PC-9 (cell line): ENCODE data around the gene GZMM. TPM values are rescaled to one million over a fixed set of nuclear protein-coding genes. Genes with fewer than 3 reads are reported as not detected.

Experiments used
- BruUV-seq: library from RNA; stranded (reverse); fragments of 400-500 nt; replicated peaks from 2 replicates; lab custom pipeline; 2021; lab: Mats Ljungman, UMichigan
- CTCF ChIA-PET: fragments of 300-600 bp; sonication (Branson Sonifier 250); formaldehyde crosslinking; loops from one replicate; lab custom pipeline; 2022; ENCODE audit warnings: antibody characterized with exemption; lab: Charles Lee
- POLR2A ChIA-PET: fragments of 300-600 bp; sonication (Branson Sonifier 250); formaldehyde crosslinking; loops from one replicate; lab custom pipeline; 2022; ENCODE audit warnings: antibody characterized with exemption; ENCODE audit not compliant: unreplicated experiment; lab: Charles Lee
- DNase-seq, 2 experiments: peaks; one replicate each; pipeline versions ENCODE4 v3.0.0 to v3.0.0-alpha.2; 2015 to 2022; ENCODE audit warnings: mixed read lengths in 1 of 2
- H2AFZ ChIP-seq: fragments of 200-600 bp; sonication (generic); 2 replicates; pipeline ENCODE4 v1.8.1; 2017; ENCODE audit warnings: antibody characterized with exemption
- H3F3A ChIP-seq: fragments of 200-600 bp; sonication (generic); 2 replicates; pipeline ENCODE4 v1.8.1; 2017; ENCODE audit warnings: antibody characterized with exemption, mild to moderate bottlenecking, low read depth; ENCODE audit not compliant: insufficient read depth
- H3K27ac ChIP-seq: fragments of 200-600 bp; sonication (generic); 2 replicates; pipeline ENCODE4 v1.6.1; 2016; ENCODE audit warnings: mixed run types
- H3K27me3 ChIP-seq: fragments of 200-600 bp; sonication (generic); 2 replicates; pipeline ENCODE4 v1.6.1; 2016; ENCODE audit warnings: low read depth, mixed run types; ENCODE audit not compliant: insufficient read depth
- H3K36me3 ChIP-seq: fragments of 200-600 bp; sonication (generic); 2 replicates; pipeline ENCODE4 v1.6.1; 2016; ENCODE audit warnings: low read depth, mixed run types
- H3K4me1 ChIP-seq: fragments of 200-600 bp; sonication (generic); replicated peaks from 2 replicates; pipeline ENCODE4 v1.6.1; 2016; ENCODE audit warnings: mixed run types; ENCODE audit not compliant: insufficient read depth
- H3K4me2 ChIP-seq: fragments of 200-600 bp; sonication (generic); 2 replicates; pipeline ENCODE4 v1.6.1; 2017; ENCODE audit warnings: mixed run types
- H3K4me3 ChIP-seq: fragments of 200-600 bp; sonication (generic); 2 replicates; pipeline ENCODE4 v1.6.1; 2016; ENCODE audit warnings: mixed run types
- H3K79me2 ChIP-seq: fragments of 200-600 bp; sonication (generic); 2 replicates; pipeline ENCODE4 v1.6.1; 2017; ENCODE audit warnings: low read depth, mixed run types
- H3K9me2 ChIP-seq: fragments of 200-600 bp; sonication (generic); 2 replicates; pipeline ENCODE4 v1.8.1; 2017; ENCODE audit warnings: mild to moderate bottlenecking; ENCODE audit not compliant: insufficient read depth
- H3K9me3 ChIP-seq: fragments of 200-600 bp; sonication (generic); 2 replicates; pipeline ENCODE4 v1.8.1; 2016; ENCODE audit warnings: low read depth; ENCODE audit not compliant: insufficient read depth
- H4K20me1 ChIP-seq: fragments of 200-600 bp; sonication (generic); 2 replicates; pipeline ENCODE4 v1.8.1; 2017; ENCODE audit not compliant: insufficient read depth
- EZH2 ChIP-seq: fragments of 200-600 bp; sonication (generic); IDR thresholded peaks from 2 replicates; pipeline ENCODE4 v1.8.0; 2017; ENCODE audit warnings: antibody characterized with exemption, low read depth
- intact Hi-C: fragments of 100-400 bp; cut with micrococcal nuclease; formaldehyde crosslinking; loops from one replicate; pipeline ENCODE4 v1.10.0; 2022; ENCODE audit not compliant: unreplicated experiment
- total RNA-seq: library from RNA; stranded (reverse); gene quantifications from 2 replicates; pipeline ENCODE4 v1.2.3, GENCODE V29; 2021
- TF ChIP-seq, protein P1 (sequence below): fragments of 200-600 bp; sonication (generic); conservative IDR thresholded peaks from 2 replicates; pipeline ENCODE4 v1.6.1; 2017; ENCODE audit warnings: mixed run types, antibody characterized with exemption, mild to moderate bottlenecking, moderate library complexity

The GZMM gene
- total RNA-seq, 1 experiment from 2014 or later, result 0.39 TPM

DNA sequence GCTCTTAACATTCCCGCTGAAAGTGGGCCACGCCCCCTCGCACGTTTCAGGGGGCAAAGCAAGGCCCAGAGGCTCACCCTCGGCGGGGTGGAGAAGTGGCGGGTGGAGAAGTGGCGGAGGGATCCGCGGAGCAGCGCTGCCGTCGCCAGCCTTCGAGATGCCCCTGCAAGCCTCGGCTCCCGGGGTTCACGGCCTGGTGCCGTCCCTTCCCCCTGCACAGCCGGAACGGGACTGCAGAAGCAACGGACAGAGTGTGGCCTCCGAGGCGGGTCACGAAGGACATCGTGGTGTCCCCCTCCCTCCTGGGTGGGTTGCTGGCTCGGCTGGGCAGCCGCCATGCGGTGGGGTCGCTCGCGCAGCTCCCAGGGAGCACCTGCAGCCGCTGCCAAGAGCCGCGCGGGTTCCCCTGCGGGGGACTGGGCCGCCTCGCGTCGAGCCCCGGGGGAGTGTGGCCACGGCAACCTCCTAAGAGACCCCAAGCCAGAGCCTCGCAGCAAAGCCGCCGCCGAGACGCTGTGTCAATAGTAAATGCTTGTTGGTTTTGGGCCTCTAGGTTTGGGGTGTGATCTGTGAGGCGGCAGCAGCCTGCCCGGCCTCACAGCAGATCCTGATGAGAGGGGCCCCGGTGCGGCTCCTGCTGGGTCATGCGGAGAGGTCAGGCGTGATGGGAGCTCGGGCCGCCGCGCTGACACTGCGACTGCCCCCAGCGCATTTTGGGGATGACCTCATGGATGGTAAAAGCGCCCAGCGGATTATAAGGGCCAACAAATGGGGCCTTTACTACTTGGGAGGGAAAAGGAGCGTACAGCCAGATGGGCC lies 31.1 kb upstream of the GZMM start:
- no TSS peak for BruUV-seq
- ChIA-PET CTCF (no interaction called here), POLR2A (no interaction called here)
- H3K4me1 ChIP-seq, result no peaks in the 10 kb centered on the region
- intact Hi-C loops, result no loop called here
- peaks cover 6% of the 10 kb centered on the region for H3K79me2 ChIP-seq
- no peak overlapping the region for H3K4me3 ChIP-seq
- TF ChIP-seq, protein P1, sequence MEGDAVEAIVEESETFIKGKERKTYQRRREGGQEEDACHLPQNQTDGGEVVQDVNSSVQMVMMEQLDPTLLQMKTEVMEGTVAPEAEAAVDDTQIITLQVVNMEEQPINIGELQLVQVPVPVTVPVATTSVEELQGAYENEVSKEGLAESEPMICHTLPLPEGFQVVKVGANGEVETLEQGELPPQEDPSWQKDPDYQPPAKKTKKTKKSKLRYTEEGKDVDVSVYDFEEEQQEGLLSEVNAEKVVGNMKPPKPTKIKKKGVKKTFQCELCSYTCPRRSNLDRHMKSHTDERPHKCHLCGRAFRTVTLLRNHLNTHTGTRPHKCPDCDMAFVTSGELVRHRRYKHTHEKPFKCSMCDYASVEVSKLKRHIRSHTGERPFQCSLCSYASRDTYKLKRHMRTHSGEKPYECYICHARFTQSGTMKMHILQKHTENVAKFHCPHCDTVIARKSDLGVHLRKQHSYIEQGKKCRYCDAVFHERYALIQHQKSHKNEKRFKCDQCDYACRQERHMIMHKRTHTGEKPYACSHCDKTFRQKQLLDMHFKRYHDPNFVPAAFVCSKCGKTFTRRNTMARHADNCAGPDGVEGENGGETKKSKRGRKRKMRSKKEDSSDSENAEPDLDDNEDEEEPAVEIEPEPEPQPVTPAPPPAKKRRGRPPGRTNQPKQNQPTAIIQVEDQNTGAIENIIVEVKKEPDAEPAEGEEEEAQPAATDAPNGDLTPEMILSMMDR, result no peak
- no peak for TF ChIP-seq EZH2
- no peaks in the 10 kb centered on the region for H4K20me1 ChIP-seq
- H3F3A ChIP-seq, result peaks cover 12% of the 10 kb centered on the region; the same call in 1 of the 2 replicates
- no peaks in the 10 kb centered on the region for H3K9me2 ChIP-seq
- no peak overlapping the region for H3K27ac ChIP-seq
- no peaks in the 10 kb centered on the region for H3K36me3 ChIP-seq
- no peaks in the 10 kb centered on the region for H3K27me3 ChIP-seq
- DNase-seq, result no peak
- no peak overlapping the region for H3K4me2 ChIP-seq
- no peak overlapping the region for H2AFZ ChIP-seq
- no peaks in the 10 kb centered on the region for H3K9me3 ChIP-seq

- Histone ChIP-seq H3K9me2 (no peaks in the 10 kb centered on the region), H3K4me2 (no peak overlapping the region), H3K36me3 (no peaks in the 10 kb centered on the region), H3K4me1 (no peaks in the 10 kb centered on the region), H3K4me3 (no peak overlapping the region), H3K9me3 (no peaks in the 10 kb centered on the region), H3K79me2 (no peaks in the 10 kb centered on the region), H4K20me1 (no peaks in the 10 kb centered on the region), H3K27me3 (no peaks in the 10 kb centered on the region), H3K27ac (no peak overlapping the region), H3F3A (peaks cover 12% of the 10 kb centered on the region; the same call in 1 of the 2 replicates), H2AFZ (no peak overlapping the region)
- no peak for TF ChIP-seq EZH2
- TF ChIP-seq, protein P1, result no peak
- no peak for DNase-seq
- intact Hi-C loops, result no loop called here
- BruUV-seq, result no TSS peak
- POLR2A ChIA-PET, result no interaction called here
- CTCF ChIA-PET, result no interaction called here
Measured at GRCh38 chr19:513368-514165, 30.3 kb upstream of the GZMM start.

DNA sequence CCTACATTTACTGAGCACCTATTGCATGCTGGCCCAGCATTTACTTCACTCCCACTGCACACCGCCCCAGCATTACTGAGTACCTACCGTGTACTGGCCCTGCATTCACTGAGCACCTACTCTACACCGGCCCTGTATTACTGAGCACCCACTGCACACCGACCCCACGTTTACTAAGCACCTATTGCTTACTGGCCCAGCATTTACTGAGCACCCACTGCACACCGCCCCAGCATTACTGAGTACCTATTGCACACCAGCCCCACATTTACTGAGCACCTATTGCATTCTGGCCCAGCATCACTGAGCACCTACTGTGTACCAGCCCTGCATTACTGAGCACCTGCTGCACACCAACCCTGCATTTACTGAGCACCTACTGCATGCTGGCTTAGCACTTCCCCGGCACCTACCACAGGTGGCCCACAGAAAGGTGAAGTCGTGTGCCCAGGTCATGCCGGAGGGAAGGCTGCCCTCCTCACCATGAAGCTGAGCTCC lies 29.6 kb upstream of the GZMM start:
- TF ChIP-seq, protein P1, result no peak
- TF ChIP-seq EZH2, result no peak
- no peak overlapping the region for H3K4me3 ChIP-seq
- peaks cover 12% of the 10 kb centered on the region; the same call in 1 of the 2 replicates for H3F3A ChIP-seq
- no peaks in the 10 kb centered on the region for H3K27me3 ChIP-seq
- H3K4me1 ChIP-seq, result no peaks in the 10 kb centered on the region
- H3K4me2 ChIP-seq, result no peak overlapping the region
- CTCF ChIA-PET, result no interaction called here
- POLR2A ChIA-PET, result no interaction called here
- no peaks in the 10 kb centered on the region for H3K36me3 ChIP-seq
- no peaks in the 10 kb centered on the region for H3K79me2 ChIP-seq
- H2AFZ ChIP-seq, result no peak overlapping the region
- intact Hi-C loops, result no loop called here
- no peak for DNase-seq
- H4K20me1 ChIP-seq, result no peaks in the 10 kb centered on the region
- H3K27ac ChIP-seq, result no peak overlapping the region
- no TSS peak for BruUV-seq
- H3K9me2 ChIP-seq, result no peaks in the 10 kb centered on the region
- H3K9me3 ChIP-seq, result no peaks in the 10 kb centered on the region
